Mesothelial cell of epicardium (in vitro differentiated cells): ENCODE data around the gene ERICH6B. TPM values are rescaled to one million over a fixed set of nuclear protein-coding genes. Genes with fewer than 3 reads are reported as not detected.

Experiments
- DNase-seq, 2 experiments: peaks; one replicate each; pipeline ENCODE4 v3.0.0; 2021; ENCODE audit warnings: low spot score in 2 of 2; ENCODE audit not compliant: unreplicated experiment in 2 of 2
- H3K27ac Mint-ChIP-seq: 2 replicates; pipeline ENCODE4 v1.8.0; 2021; ENCODE audit warnings: mixed read lengths
- H3K27me3 Mint-ChIP-seq: 2 replicates; pipeline ENCODE4 v1.8.0; 2021; ENCODE audit warnings: low read depth, mixed read lengths
- H3K36me3 Mint-ChIP-seq: 2 replicates; pipeline ENCODE4 v1.8.0; 2021; ENCODE audit warnings: mixed read lengths
- H3K4me1 Mint-ChIP-seq: 2 replicates; pipeline ENCODE4 v1.8.0; 2021; ENCODE audit warnings: mixed read lengths
- H3K4me3 Mint-ChIP-seq: 2 replicates; pipeline ENCODE4 v1.8.0; 2021; ENCODE audit warnings: mild to moderate bottlenecking, moderate library complexity, mixed read lengths
- H3K9me3 Mint-ChIP-seq: 2 replicates; pipeline ENCODE4 v1.8.0; 2021; ENCODE audit warnings: mixed read lengths
- total RNA-seq: library from RNA; stranded (reverse); gene quantifications from 3 replicates; pipeline ENCODE4 v1.2.1, GENCODE V29; 2021
- TF ChIP-seq, protein P1 (sequence below): fragments of 200-600 bp; sonication (generic); IDR thresholded peaks from one replicate; pipeline ENCODE4 v1.5.0; 2021; ENCODE audit warnings: antibody characterized with exemption; ENCODE audit not compliant: unreplicated experiment

ERICH6B gene
- total RNA-seq, 1 donor from 2014 or later, result not detected

- H3K9me3 Mint-ChIP-seq, result no peaks in the 10 kb centered on the region
- TF ChIP-seq, protein P1, sequence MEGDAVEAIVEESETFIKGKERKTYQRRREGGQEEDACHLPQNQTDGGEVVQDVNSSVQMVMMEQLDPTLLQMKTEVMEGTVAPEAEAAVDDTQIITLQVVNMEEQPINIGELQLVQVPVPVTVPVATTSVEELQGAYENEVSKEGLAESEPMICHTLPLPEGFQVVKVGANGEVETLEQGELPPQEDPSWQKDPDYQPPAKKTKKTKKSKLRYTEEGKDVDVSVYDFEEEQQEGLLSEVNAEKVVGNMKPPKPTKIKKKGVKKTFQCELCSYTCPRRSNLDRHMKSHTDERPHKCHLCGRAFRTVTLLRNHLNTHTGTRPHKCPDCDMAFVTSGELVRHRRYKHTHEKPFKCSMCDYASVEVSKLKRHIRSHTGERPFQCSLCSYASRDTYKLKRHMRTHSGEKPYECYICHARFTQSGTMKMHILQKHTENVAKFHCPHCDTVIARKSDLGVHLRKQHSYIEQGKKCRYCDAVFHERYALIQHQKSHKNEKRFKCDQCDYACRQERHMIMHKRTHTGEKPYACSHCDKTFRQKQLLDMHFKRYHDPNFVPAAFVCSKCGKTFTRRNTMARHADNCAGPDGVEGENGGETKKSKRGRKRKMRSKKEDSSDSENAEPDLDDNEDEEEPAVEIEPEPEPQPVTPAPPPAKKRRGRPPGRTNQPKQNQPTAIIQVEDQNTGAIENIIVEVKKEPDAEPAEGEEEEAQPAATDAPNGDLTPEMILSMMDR, result no peak
- H3K4me1 Mint-ChIP-seq, result no peaks in the 10 kb centered on the region
- no peak for DNase-seq
- H3K27me3 Mint-ChIP-seq, result peaks cover 43% of the 10 kb centered on the region
- no peaks in the 10 kb centered on the region for H3K36me3 Mint-ChIP-seq
- H3K27ac Mint-ChIP-seq, result no peak overlapping the region
- H3K4me3 Mint-ChIP-seq, result no peak overlapping the region
These were observed 19.6 kb downstream of the ERICH6B start for GRCh38 chr13:45595965-45596364.

DNA sequence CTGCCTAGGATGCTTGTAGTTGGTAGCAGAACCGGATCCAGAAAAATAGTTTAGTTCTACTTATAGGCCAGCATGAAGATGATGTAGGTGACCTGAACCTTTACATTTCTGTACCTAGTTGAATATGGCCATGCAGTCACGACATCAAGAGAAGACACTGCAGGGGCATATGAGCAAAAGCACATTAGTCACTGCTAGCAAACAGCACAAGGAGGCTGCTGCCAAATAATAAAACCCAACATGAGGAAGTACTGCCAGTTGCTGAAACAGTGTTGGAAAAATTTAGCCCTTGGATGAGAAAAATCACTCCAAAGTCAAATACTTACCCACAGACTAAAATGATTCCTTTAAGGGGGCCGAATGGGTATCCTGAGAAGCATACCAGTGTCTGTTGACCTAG lies 20.8 kb downstream of the ERICH6B start:
- no peaks in the 10 kb centered on the region for H3K36me3 Mint-ChIP-seq
- H3K4me1 Mint-ChIP-seq, result no peaks in the 10 kb centered on the region
- no peak overlapping the region for H3K4me3 Mint-ChIP-seq
- no peak for DNase-seq
- H3K27me3 Mint-ChIP-seq, result peaks cover 36% of the 10 kb centered on the region
- no peaks in the 10 kb centered on the region for H3K9me3 Mint-ChIP-seq
- H3K27ac Mint-ChIP-seq, result no peak overlapping the region
- TF ChIP-seq, protein P1, result no peak

GRCh38 chr13:45594227-45594626 lies 21.3 kb downstream of the ERICH6B start:
- DNase-seq, result no peak
- no peak overlapping the region for H3K4me3 Mint-ChIP-seq
- TF ChIP-seq, protein P1, result no peak
- no peaks in the 10 kb centered on the region for H3K4me1 Mint-ChIP-seq
- no peaks in the 10 kb centered on the region for H3K9me3 Mint-ChIP-seq
- no peaks in the 10 kb centered on the region for H3K36me3 Mint-ChIP-seq
- H3K27me3 Mint-ChIP-seq, result peaks cover 35% of the 10 kb centered on the region
- H3K27ac Mint-ChIP-seq, result no peak overlapping the region

DNA sequence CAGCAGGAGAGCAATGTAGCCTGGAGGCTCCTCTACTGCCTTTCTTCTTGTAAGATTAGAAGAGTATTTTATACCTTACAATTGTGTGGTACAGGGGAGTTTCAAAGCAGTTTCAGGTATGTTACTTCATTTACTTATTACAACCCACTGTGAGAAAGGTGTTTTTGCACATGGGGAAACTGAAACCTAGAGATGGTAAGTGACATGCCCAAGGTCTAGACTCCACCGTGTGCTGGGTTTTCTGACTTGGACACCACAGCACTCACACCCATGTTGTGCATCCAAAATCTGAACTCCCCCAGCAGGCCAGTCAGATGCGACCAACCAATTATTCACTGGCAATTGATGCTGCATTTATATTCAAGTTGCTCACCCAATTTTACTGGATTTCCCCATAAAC lies 22.8 kb downstream of the ERICH6B start:
- TF ChIP-seq, protein P1, result no peak
- no peaks in the 10 kb centered on the region for H3K9me3 Mint-ChIP-seq
- H3K4me3 Mint-ChIP-seq, result no peak overlapping the region
- no peak for DNase-seq
- H3K27ac Mint-ChIP-seq, result no peak overlapping the region
- H3K27me3 Mint-ChIP-seq, result peaks cover 26% of the 10 kb centered on the region
- H3K36me3 Mint-ChIP-seq, result no peaks in the 10 kb centered on the region
- H3K4me1 Mint-ChIP-seq, result no peaks in the 10 kb centered on the region

DNA sequence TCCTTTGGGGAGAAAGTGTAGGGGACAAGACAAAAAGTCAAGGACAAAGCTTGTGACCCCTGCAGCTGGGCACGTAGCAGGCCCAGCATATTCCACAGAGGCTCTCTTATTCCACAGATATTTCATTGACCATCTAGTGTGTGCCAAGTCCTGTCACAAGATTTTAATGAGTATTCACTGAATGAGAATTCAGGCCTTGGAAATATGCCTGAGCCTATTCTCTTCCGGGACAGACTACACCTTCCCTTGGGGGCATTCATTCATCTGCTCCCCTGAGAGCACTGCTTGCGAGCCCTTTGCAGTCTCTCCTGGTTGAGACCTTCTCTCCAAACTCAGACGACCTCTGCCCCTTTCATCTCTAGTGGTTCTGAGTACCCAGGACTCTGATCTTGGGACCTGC lies 25.5 kb downstream of the ERICH6B start:
- Mint-ChIP-seq H3K27ac (no peak overlapping the region), H3K36me3 (no peaks in the 10 kb centered on the region), H3K27me3 (peaks cover 20% of the 10 kb centered on the region), H3K9me3 (no peaks in the 10 kb centered on the region), H3K4me3 (no peak overlapping the region), H3K4me1 (no peaks in the 10 kb centered on the region)
- DNase-seq, result no peak
- TF ChIP-seq, protein P1, result no peak

- Mint-ChIP-seq H3K4me3 (no peak overlapping the region), H3K27me3 (peaks cover 25% of the 10 kb centered on the region), H3K27ac (no peak overlapping the region), H3K9me3 (no peaks in the 10 kb centered on the region), H3K4me1 (no peaks in the 10 kb centered on the region), H3K36me3 (no peaks in the 10 kb centered on the region)
- TF ChIP-seq, protein P1, result no peak
- no peak for DNase-seq
These were observed 27.6 kb downstream of the ERICH6B start for GRCh38 chr13:45587897-45588296.
